IgD-negative memory B cell (primary cell): ENCODE results near the gene FAM83F. TPM values are rescaled to one million over a fixed set of nuclear protein-coding genes. Genes with fewer than 3 reads are reported as not detected.

ENCODE experiments used
- H3K27ac Mint-ChIP-seq, 3 donors: one replicate each; pipeline ENCODE4 v1.8.0; 2020 to 2022; ENCODE audit warnings: mild to moderate bottlenecking in 3 of 3, mixed read lengths in 3 of 3, moderate library complexity in 1 of 3
- H3K27me3 Mint-ChIP-seq: one replicate; pipeline ENCODE4 v1.8.0; 2021; ENCODE audit warnings: mixed read lengths
- H3K36me3 Mint-ChIP-seq: one replicate; pipeline ENCODE4 v1.8.0; 2020; ENCODE audit warnings: mild to moderate bottlenecking, mixed read lengths
- H3K4me1 Mint-ChIP-seq, 3 donors: one replicate each; pipeline ENCODE4 v1.8.0; 2020 to 2022; ENCODE audit warnings: mixed read lengths in 3 of 3, mild to moderate bottlenecking in 1 of 3
- H3K4me3 Mint-ChIP-seq, 4 donors: one replicate each; pipeline ENCODE4 v1.8.0; 2020 to 2022; ENCODE audit warnings: mild to moderate bottlenecking in 4 of 4, mixed read lengths in 4 of 4, moderate library complexity in 3 of 4
- H3K9me3 Mint-ChIP-seq, 3 donors: one replicate each; pipeline ENCODE4 v1.8.0; 2020 to 2021; ENCODE audit warnings: mixed read lengths in 3 of 3, mild to moderate bottlenecking in 1 of 3
- polyA plus RNA-seq: library from polyadenylated mRNA; unstranded; fragments of 300-500 nt; fragmentation: Illumina TruSeq; gene quantifications from one replicate; pipeline ENCODE4 v1.2.3, GENCODE V29; 2021

The FAM83F gene
- polyA plus RNA-seq, 1 donor from 2014 or later, result not detected

DNA sequence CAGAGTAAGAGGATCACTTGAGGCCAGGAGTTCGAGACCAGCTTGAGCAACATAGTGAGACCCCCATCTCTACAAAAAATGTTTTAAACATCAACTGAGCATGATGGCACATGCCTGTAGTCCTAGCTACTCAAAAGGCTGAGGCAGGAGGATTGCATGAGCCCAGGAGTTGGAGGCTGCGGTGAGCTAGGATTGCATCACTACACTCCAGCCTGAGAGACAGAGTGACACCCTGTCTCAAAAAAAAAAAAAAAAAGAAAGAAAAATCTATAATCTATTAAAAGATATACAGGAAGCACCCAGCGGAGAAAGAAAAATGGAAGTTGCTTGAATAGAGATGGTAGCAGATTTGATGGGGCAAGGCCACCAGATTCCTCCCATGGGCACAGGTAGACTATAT lies 61.8 kb downstream of the FAM83F start:
- H3K27me3 Mint-ChIP-seq, result peaks cover 2% of the 10 kb centered on the region
- H3K4me1 Mint-ChIP-seq, result peaks cover 37 to 68% (median 57%) of the 10 kb centered on the region in 3 donors
- H3K4me3 Mint-ChIP-seq, result peak overlapping the region in 1 of 4 donors; percentile 34
- H3K27ac Mint-ChIP-seq, result peak overlapping the region in 1 of 3 donors; percentile 5
- H3K9me3 Mint-ChIP-seq, result no peaks in the 10 kb centered on the region
- H3K36me3 Mint-ChIP-seq, result peaks cover 2% of the 10 kb centered on the region

DNA sequence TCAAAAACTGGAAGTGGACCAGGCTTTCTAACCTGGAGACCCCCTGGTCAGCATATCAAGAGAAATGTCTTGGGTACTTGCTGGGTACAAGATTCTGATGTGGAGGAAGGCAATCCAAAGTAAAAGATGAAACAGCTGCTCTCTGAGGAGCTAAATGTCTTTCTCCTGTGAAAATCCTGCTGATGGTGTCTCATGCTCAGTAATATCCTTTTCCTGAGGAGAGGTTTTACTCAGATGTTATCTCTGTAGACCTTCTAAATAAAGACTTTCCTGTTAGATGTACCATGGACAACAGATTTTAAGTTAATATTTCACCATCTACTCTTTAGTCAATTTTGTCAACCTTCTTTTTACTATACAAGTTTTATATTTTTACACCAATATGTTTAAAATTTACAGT lies 62.9 kb downstream of the FAM83F start:
- Mint-ChIP-seq H3K4me3 (no peak overlapping the region), H3K27ac (no peak overlapping the region), H3K36me3 (peaks cover 2% of the 10 kb centered on the region), H3K9me3 (no peaks in the 10 kb centered on the region), H3K4me1 (peaks cover 36 to 62% (median 50%) of the 10 kb centered on the region in 3 donors), H3K27me3 (peaks cover 2% of the 10 kb centered on the region)

DNA sequence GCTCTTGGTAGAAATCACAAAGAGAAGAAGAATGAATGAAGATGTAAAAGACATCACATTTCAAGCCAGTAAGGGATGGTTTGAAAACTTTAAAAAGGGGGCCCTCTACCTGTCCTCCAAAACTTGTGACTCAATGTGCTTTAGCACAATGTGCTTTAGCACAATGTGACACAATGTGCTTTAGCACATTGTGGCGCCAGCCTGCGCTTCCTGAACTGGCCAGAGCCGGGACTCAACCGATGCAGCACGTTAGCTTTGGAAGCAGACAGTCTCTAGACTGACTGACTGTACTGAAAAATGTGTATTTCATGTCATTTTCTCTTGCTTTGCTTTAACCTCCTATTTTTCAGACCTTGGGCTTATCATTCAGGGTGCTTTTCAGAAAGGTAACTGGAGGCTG lies 63.5 kb downstream of the FAM83F start:
- Mint-ChIP-seq H3K4me1 (peaks cover 41 to 60% (median 52%) of the 10 kb centered on the region in 3 donors), H3K27ac (peak overlapping the region; percentile 11 to 69 (median 33)), H3K4me3 (peak overlapping the region in 2 of 4 donors; percentile 53 to 58), H3K27me3 (peaks cover 2% of the 10 kb centered on the region), H3K36me3 (peaks cover 2% of the 10 kb centered on the region), H3K9me3 (no peaks in the 10 kb centered on the region)

DNA sequence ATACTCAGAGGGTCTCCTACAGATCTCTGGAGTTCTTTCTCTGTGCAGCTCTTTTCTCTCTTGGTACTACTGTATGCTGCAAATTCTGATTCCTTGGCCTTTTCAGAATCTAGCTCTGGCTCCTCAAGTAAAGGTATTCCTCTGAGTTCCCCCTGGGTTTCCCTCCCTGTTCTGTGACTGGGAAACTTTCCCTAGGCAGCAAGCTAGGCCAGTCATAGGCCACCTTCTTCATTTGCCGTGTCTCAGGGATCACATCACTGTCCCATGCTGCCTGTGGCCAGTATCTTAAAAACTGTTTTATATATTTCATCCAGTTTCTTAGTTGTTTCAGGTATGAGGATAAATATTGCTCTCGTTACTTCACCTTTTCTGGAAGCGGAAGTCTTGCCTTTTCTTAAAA lies 71.2 kb downstream of the FAM83F start:
- Mint-ChIP-seq H3K27me3 (no peaks in the 10 kb centered on the region), H3K36me3 (no peaks in the 10 kb centered on the region), H3K4me3 (no peak overlapping the region), H3K9me3 (no peaks in the 10 kb centered on the region), H3K4me1 (peaks cover 43 to 54% (median 51%) of the 10 kb centered on the region in 3 donors), H3K27ac (peak overlapping the region in 1 of 3 donors; percentile 21)

DNA sequence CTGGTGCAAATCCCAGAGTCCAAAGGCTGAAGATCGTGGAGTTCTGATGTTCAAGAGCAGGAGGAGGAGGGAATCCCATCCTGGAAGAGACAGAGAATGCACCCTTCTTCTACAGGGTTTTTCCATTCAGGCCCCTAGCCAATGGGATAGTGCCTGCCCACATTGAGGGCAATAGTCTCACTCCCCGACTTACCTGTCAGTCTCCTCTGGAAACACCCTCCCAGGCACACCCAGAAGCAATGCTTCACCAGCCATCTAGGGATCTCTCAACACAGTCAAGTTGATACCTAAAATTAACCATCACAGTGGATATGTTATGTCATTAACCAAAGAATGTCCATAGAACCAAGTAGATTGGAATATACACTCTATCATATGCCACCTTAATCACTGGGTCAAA lies 72.9 kb downstream of the FAM83F start:
- Mint-ChIP-seq H3K9me3 (no peaks in the 10 kb centered on the region), H3K4me1 (peaks cover 48 to 60% (median 59%) of the 10 kb centered on the region in 3 donors), H3K36me3 (no peaks in the 10 kb centered on the region), H3K27me3 (no peaks in the 10 kb centered on the region), H3K27ac (peak overlapping the region in 1 of 3 donors; percentile 14), H3K4me3 (peak overlapping the region in 1 of 4 donors; percentile 53)

DNA sequence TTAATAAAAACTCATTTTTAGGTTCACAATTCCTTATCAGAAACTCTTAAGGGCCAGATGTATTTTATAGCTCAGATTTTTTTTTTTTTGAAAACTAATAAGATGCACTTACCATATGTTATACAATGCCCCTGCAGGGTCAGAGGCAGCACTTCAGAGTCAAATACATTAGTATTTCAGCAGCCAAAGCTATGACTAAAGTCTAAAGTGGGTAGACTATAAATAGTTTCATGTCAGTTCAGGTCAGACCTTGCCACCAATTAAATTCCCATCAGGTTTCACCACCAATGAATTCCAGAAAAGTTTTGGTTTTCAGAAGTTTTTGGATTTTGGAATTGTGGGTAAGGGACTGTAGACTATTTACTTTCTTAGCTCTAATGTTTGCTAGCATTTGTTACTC lies 75.9 kb downstream of the FAM83F start:
- Mint-ChIP-seq H3K4me1 (peaks cover 40 to 61% (median 55%) of the 10 kb centered on the region in 3 donors), H3K27me3 (no peaks in the 10 kb centered on the region), H3K4me3 (peak overlapping the region in 1 of 4 donors; percentile 55), H3K36me3 (no peaks in the 10 kb centered on the region), H3K27ac (no peak overlapping the region), H3K9me3 (no peaks in the 10 kb centered on the region)

GRCh38 chr22:40071720-40072119 lies 77.0 kb downstream of the FAM83F start:
- Mint-ChIP-seq H3K27ac (no peak overlapping the region), H3K4me1 (peaks cover 42 to 61% (median 57%) of the 10 kb centered on the region in 3 donors), H3K4me3 (peak overlapping the region in 1 of 4 donors; percentile 57), H3K27me3 (no peaks in the 10 kb centered on the region), H3K36me3 (no peaks in the 10 kb centered on the region), H3K9me3 (no peaks in the 10 kb centered on the region)

DNA sequence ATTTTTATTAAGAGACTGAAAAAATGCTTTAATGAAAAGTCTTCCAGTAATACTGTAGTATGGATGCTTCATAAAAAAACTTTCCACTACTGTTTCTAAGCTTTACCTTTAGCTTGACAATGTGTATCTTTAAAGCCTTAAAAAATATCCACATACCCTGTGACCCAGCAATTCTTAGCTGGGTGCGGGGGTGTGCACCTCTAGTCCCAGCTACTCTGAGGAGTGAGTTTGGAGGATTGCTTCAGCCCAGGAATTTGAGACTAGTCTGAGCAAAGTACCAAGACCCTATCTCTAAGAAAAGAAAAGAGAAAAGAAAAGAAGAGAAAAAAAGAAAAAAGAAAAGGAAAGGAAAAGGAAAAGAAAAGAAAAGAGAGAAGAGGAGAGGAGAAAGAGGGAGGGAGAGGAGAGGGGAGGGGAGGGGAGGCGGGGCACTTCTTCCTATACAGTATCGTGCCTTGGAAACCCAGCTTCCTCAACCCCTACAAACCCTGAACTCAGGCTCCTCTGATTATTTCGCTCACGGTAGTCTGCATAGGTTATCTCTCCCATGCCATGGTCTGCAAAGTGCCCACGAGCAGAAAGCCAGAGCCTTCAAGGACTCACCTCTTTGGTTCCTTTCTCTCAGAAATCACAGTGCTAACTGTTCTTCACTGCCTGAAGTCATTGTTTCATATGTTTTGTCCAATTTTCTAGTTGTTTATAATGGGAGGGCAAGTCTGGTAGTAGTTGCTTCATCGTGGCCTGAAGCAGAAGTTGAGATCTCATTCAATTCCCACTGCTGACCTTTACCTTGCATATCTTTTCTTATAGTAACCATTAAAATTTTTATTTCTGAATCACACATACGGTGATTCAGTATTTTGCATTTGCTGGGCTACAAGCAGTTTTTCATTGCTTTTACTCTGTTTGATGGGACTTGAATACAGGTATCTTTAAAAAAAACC lies 82.2 kb downstream of the FAM83F start:
- Mint-ChIP-seq H3K4me3 (peak overlapping the region in 2 of 4 donors; percentile 67 to 83), H3K27ac (peak overlapping the region in 2 of 3 donors; percentile 1 to 15), H3K36me3 (no peaks in the 10 kb centered on the region)

GRCh38 chr22:40077646-40078016 lies 82.9 kb downstream of the FAM83F start:
- H3K36me3 Mint-ChIP-seq, result no peaks in the 10 kb centered on the region
- peaks cover 40 to 47% (median 43%) of the 10 kb centered on the region in 3 donors for H3K4me1 Mint-ChIP-seq
- peak overlapping the region in 1 of 4 donors; percentile 35 for H3K4me3 Mint-ChIP-seq
- H3K27me3 Mint-ChIP-seq, result no peaks in the 10 kb centered on the region
- H3K27ac Mint-ChIP-seq, result no peak overlapping the region
- no peaks in the 10 kb centered on the region for H3K9me3 Mint-ChIP-seq

More for the DNA sequence above, 82.2 kb downstream of the FAM83F start:
- no peaks in the 10 kb centered on the region for H3K27me3 Mint-ChIP-seq
- no peaks in the 10 kb centered on the region for H3K9me3 Mint-ChIP-seq
- H3K4me1 Mint-ChIP-seq, result peaks cover 40 to 47% (median 43%) of the 10 kb centered on the region in 3 donors

DNA sequence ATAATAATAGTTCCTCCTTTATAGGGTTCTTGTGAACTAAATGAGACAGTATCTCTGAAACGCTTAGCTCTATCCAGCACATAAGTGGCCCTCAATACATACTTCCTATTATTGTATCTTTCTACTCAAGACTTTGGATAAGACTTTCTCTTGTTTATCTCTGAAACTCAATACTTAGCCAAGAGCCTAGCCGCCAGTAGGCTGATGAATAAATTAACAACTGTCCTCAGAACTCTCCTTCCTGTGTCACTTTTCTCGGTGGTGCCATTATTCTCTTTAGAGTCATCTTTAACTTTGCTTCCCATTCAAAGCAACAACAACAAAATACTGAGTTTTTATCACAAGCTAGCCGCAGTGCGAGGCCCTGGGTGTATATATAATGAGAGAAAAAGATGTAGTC lies 86.9 kb downstream of the FAM83F start:
- no peaks in the 10 kb centered on the region for H3K36me3 Mint-ChIP-seq
- no peaks in the 10 kb centered on the region for H3K9me3 Mint-ChIP-seq
- no peaks in the 10 kb centered on the region for H3K27me3 Mint-ChIP-seq
- H3K4me1 Mint-ChIP-seq, result peaks cover 25 to 40% (median 30%) of the 10 kb centered on the region in 3 donors
- H3K27ac Mint-ChIP-seq, result no peak overlapping the region
- H3K4me3 Mint-ChIP-seq, result no peak overlapping the region

DNA sequence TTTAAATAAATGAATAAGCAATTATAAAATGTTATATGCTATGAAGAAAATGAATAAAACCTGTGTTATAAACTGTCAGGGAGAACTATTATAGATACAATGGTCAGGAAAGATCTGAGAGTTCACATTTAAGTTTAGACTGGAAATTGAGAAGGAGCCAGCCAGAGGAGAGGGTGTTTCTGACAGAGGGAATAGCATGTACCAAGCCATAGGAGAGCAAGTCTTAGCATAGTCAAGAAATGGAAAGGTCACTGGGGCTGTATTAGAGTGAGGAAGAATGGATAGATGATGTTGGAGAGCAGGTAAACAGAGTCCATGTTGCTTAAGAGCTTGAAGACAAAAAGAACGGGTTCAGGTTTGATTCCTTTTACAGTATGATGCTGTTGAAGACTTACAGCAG lies 87.4 kb downstream of the FAM83F start:
- Mint-ChIP-seq H3K4me3 (no peak overlapping the region), H3K4me1 (peaks cover 27 to 37% (median 31%) of the 10 kb centered on the region in 3 donors)

GRCh38 chr22:40083794-40084193 lies 89.0 kb downstream of the FAM83F start:
- H3K27ac Mint-ChIP-seq, result no peak overlapping the region
- H3K27me3 Mint-ChIP-seq, result no peaks in the 10 kb centered on the region
- no peak overlapping the region for H3K4me3 Mint-ChIP-seq
- peaks cover 36 to 40% (median 38%) of the 10 kb centered on the region in 3 donors for H3K4me1 Mint-ChIP-seq
- no peaks in the 10 kb centered on the region for H3K36me3 Mint-ChIP-seq
- H3K9me3 Mint-ChIP-seq, result no peaks in the 10 kb centered on the region

More for the DNA sequence above, 87.4 kb downstream of the FAM83F start:
- Mint-ChIP-seq H3K9me3 (no peaks in the 10 kb centered on the region), H3K36me3 (no peaks in the 10 kb centered on the region), H3K27ac (no peak overlapping the region), H3K27me3 (no peaks in the 10 kb centered on the region)

GRCh38 chr22:40084246-40084645 lies 89.5 kb downstream of the FAM83F start:
- Mint-ChIP-seq H3K4me3 (no peak overlapping the region), H3K9me3 (no peaks in the 10 kb centered on the region), H3K27ac (no peak overlapping the region), H3K27me3 (no peaks in the 10 kb centered on the region), H3K36me3 (no peaks in the 10 kb centered on the region), H3K4me1 (peaks cover 37 to 40% (median 38%) of the 10 kb centered on the region in 3 donors)

DNA sequence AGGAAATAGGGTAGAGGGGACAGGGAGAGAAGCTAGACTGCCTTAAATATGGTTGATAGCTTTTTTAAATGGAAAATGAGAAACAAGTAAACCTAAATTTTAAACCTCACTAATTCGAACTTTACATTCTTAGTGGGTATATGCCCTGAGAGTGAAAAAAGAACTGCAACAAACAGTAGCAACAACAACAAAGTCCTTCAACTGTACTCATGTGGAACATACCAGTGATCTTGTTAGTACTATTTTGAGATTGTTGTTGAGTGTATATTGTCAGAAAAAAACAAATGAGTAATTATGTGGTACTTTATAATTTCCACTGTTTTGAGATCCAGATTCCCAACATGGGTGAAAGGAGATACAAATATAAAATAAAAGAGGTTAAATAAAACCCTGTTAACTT lies 94.1 kb downstream of the FAM83F start:
- H3K27me3 Mint-ChIP-seq, result no peaks in the 10 kb centered on the region
- peak overlapping the region in 1 of 4 donors; percentile 83 for H3K4me3 Mint-ChIP-seq
- peak overlapping the region in 1 of 3 donors; percentile 22 for H3K27ac Mint-ChIP-seq
- peaks cover 5% of the 10 kb centered on the region for H3K36me3 Mint-ChIP-seq
- no peaks in the 10 kb centered on the region for H3K9me3 Mint-ChIP-seq
- peaks cover 44 to 59% (median 57%) of the 10 kb centered on the region in 3 donors for H3K4me1 Mint-ChIP-seq
